Right lobe of liver (tissue), 6 donors: Measurements from ENCODE around the gene FAM174B. TPM values are rescaled to one million over a fixed set of nuclear protein-coding genes. Genes with fewer than 3 reads are reported as not detected.

Experiments used
- ATAC-seq, 4 donors: fragments of 200-7000 bp; cut with Tn5 transposase; one replicate each; pipeline ENCODE4 v1.9.1; 2020; ENCODE audit warnings: mild to moderate bottlenecking in 4 of 4, moderate library complexity in 4 of 4
- DNase-seq, 3 donors: peaks; one replicate each; pipeline ENCODE4 v3.0.0-alpha.2; 2020
- H3K27ac ChIP-seq, 3 donors: fragments of 200-600 bp; one replicate each; pipeline ENCODE4 v1.8.0; 2022
- H3K27me3 ChIP-seq, 2 donors: fragments of 200-600 bp; one replicate each; pipeline ENCODE4 v1.8.0; 2022
- H3K36me3 ChIP-seq, 4 donors: fragments of 200-600 bp; sonication (generic) in 1 of 4; one replicate each; pipeline versions ENCODE4 v1.5.1 to v1.8.0; 2017 to 2022; ENCODE audit warnings: control low read depth in 1 of 4
- H3K4me1 ChIP-seq, 4 donors: fragments of 200-600 bp; sonication (generic) in 1 of 4; one replicate each; pipeline versions ENCODE4 v1.5.1 to v1.8.0; 2017 to 2022; ENCODE audit warnings: control low read depth in 1 of 4
- H3K4me3 ChIP-seq, 3 donors: fragments of 200-600 bp; one replicate each; pipeline ENCODE4 v1.8.0; 2022
- H3K9me3 ChIP-seq, 4 donors: fragments of 200-600 bp; sonication (generic) in 1 of 4; one replicate each; pipeline versions ENCODE4 v1.5.1 to v1.8.0; 2017 to 2022; ENCODE audit warnings: control low read depth in 1 of 4
- CTCF ChIP-seq, 4 donors: fragments of 200-600 bp in 3 of 4; fragments of 450-650 bp in 1 of 4; IDR thresholded peaks; one replicate each; pipeline versions ENCODE4 v1.5.1 to v1.8.0; 2016 to 2022; ENCODE audit warnings: antibody characterized with exemption in 4 of 4, mild to moderate bottlenecking in 2 of 4
- POLR2A ChIP-seq: fragments of 450-650 bp; IDR thresholded peaks from one replicate; pipeline ENCODE4 v1.6.1; 2017; ENCODE audit warnings: antibody characterized with exemption, mild to moderate bottlenecking
- WGBS: methylation state at CpG from one replicate; pipeline ENCODE4 v1.1.6; 2018; ENCODE audit warnings: low coverage, low lambda C conversion rate; ENCODE audit not compliant: insufficient coverage; ENCODE audit errors: missing lambda C conversion rate; 5-methylcytosine and 5-hydroxymethylcytosine counted together
- intact Hi-C, 2 donors: fragments of 100-400 bp; cut with DNase I; formaldehyde crosslinking; loops; one replicate each; pipeline versions ENCODE4 v1.11.2 to v1.14.1; 2022
- total RNA-seq, 6 experiments: library from RNA; depleted of rRNA in 2 of 6; stranded (reverse); fragments of >200 nt in 2 of 6; fragmentation: NEBNext Ultra II Directional in 3 of 6; extraction: Animal tissue kit (Norgen Biotek cat#: 25700) in 3 of 6; gene quantifications; one replicate each; pipeline versions ENCODE4 v1.1.0 to v1.2.4, GENCODE V29; 2016 to 2023
- donor health status: DM: no; HTN: yes; CAD: no.
- donor health status: DM: no; HTN: no; CAD: no.
- donor health status: DM: no; HTN: no; CAD: no.
- donor health status: DM: no; HTN: yes; CAD: no.
- donor health status: DM: no; HTN: yes; CAD: no.

FAM174B gene
- total RNA-seq, 6 experiments from 2014 or later = 2.0 to 11.9 (median 4.7) TPM

GRCh38 chr15:92603743-92604470 lies 51.7 kb downstream of the FAM174B start:
- no peaks in the 10 kb centered on the region for H3K9me3 ChIP-seq
- WGBS = 72% methylated on average over 5 of the region's 5 CpGs
- H3K27me3 ChIP-seq = no peaks in the 10 kb centered on the region
- no peak overlapping the region for H3K4me3 ChIP-seq
- no peak overlapping the region for H3K27ac ChIP-seq
- intact Hi-C loops = no loop called here
- no peaks in the 10 kb centered on the region for H3K36me3 ChIP-seq
- peak in 2 of 4 donors; percentile 40 to 74 for ATAC-seq
- no peak for TF ChIP-seq POLR2A
- TF ChIP-seq CTCF (IDR thresholded peaks at IDR 0.05) = no peak
- H3K4me1 ChIP-seq = no peaks in the 10 kb centered on the region
- no peak for DNase-seq

- 83% methylated on average over 4 of the region's 5 CpGs for WGBS
- Histone ChIP-seq H3K27me3 (no peaks in the 10 kb centered on the region), H3K4me1 (no peaks in the 10 kb centered on the region), H3K27ac (no peak overlapping the region), H3K9me3 (no peaks in the 10 kb centered on the region), H3K4me3 (no peak overlapping the region), H3K36me3 (no peaks in the 10 kb centered on the region)
- no peak for DNase-seq
- ATAC-seq = no peak
- intact Hi-C loops = no loop called here
- TF ChIP-seq POLR2A (no peak), CTCF (IDR thresholded peaks at IDR 0.05) (no peak)
Measured at GRCh38 chr15:92603278-92603677, 52.3 kb downstream of the FAM174B start.

GRCh38 chr15:92602267-92602593 lies 53.3 kb downstream of the FAM174B start:
- 79% methylated on average over 2 of the region's 2 CpGs for WGBS
- H3K4me3 ChIP-seq = no peak overlapping the region
- H3K36me3 ChIP-seq = no peaks in the 10 kb centered on the region
- no peak for TF ChIP-seq CTCF (IDR thresholded peaks at IDR 0.05)
- TF ChIP-seq POLR2A = no peak
- H3K9me3 ChIP-seq = no peaks in the 10 kb centered on the region
- no peak overlapping the region for H3K27ac ChIP-seq
- no peak for ATAC-seq
- H3K4me1 ChIP-seq = no peaks in the 10 kb centered on the region
- no peaks in the 10 kb centered on the region for H3K27me3 ChIP-seq
- intact Hi-C loops = no loop called here
- no peak for DNase-seq

DNA sequence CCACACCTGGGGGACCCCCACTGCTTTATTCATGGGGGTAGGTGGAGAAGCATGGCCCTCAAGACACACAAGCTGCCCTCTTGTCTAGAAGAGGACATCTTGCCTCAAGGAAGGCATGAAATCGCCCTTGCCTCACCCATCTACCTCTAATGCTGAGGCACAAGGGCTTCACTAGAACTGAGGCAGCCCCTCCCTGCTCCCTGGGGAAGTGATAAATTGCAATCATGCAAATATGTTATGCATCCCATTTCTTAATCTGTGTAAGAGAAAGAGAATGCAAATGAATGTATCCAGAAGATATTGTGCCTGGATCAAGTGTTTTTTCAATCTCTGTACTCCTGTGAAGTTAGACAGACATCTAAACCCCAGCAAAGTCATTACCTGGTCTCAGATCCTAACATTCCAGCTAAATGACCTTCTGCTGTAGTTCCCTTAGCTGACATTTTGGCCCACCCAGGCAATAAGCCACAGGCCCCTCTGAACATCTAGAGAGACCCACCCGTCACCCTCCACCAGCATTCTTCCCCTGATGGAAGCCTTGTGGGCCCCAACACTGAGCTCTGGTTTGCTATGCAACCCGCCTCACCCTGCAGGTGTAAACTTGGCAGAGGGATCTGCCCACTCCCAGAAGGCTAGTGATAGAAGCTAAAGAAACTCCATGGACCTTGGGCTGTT lies 53.8 kb downstream of the FAM174B start:
- intact Hi-C loops = no loop called here
- H3K4me1 ChIP-seq = no peaks in the 10 kb centered on the region
- H3K36me3 ChIP-seq = no peaks in the 10 kb centered on the region
- DNase-seq (no peak), ATAC-seq (no peak)
- 83% methylated on average over 3 of the region's 3 CpGs for WGBS
- no peak overlapping the region for H3K27ac ChIP-seq
- no peak overlapping the region for H3K4me3 ChIP-seq
- no peaks in the 10 kb centered on the region for H3K9me3 ChIP-seq
- H3K27me3 ChIP-seq = no peaks in the 10 kb centered on the region
- TF ChIP-seq CTCF (IDR thresholded peaks at IDR 0.05) = no peak
- no peak for TF ChIP-seq POLR2A
